Mesodermal cell (in vitro differentiated cells): ENCODE results near the gene KLK14.
A peak's percentile ranks its signal among the peaks of the same experiment; 100 is the strongest.

ENCODE experiments used
- H3K27ac ChIP-seq: 2 replicates; pipeline ENCODE4 v1.7.0; 2013; ENCODE audit warnings: mild to moderate bottlenecking, low read depth, low read length, moderate library complexity; ENCODE audit not compliant: severe bottlenecking
- H3K36me3 ChIP-seq: 2 replicates; pipeline ENCODE4 v1.7.1; 2013; ENCODE audit warnings: mild to moderate bottlenecking, low read length, moderate library complexity; ENCODE audit not compliant: control insufficient read depth, insufficient read depth
- H3K4me1 ChIP-seq: one replicate; pipeline ENCODE4 v1.7.1; 2013; ENCODE audit warnings: mild to moderate bottlenecking, low read length; ENCODE audit not compliant: insufficient read depth, control insufficient read depth, poor library complexity, severe bottlenecking
- H3K4me3 ChIP-seq: 2 replicates; pipeline ENCODE4 v1.7.0; 2013; ENCODE audit warnings: low read length, control low read depth, mild to moderate bottlenecking; ENCODE audit not compliant: insufficient read depth, poor library complexity, severe bottlenecking; ENCODE audit errors: extremely low read depth
- H3K9me3 ChIP-seq: 2 replicates; pipeline ENCODE4 v1.7.1; 2013; ENCODE audit warnings: mild to moderate bottlenecking, low read length, moderate library complexity; ENCODE audit not compliant: control insufficient read depth
- WGBS, 2 experiments: methylation state at CpG; one replicate each; pipeline ENCODE4 v1.1.5; 2013; ENCODE audit warnings: missing lambda C conversion rate in 2 of 2; ENCODE audit not compliant: insufficient coverage in 2 of 2; 5-methylcytosine and 5-hydroxymethylcytosine counted together

The KLK14 gene

DNA sequence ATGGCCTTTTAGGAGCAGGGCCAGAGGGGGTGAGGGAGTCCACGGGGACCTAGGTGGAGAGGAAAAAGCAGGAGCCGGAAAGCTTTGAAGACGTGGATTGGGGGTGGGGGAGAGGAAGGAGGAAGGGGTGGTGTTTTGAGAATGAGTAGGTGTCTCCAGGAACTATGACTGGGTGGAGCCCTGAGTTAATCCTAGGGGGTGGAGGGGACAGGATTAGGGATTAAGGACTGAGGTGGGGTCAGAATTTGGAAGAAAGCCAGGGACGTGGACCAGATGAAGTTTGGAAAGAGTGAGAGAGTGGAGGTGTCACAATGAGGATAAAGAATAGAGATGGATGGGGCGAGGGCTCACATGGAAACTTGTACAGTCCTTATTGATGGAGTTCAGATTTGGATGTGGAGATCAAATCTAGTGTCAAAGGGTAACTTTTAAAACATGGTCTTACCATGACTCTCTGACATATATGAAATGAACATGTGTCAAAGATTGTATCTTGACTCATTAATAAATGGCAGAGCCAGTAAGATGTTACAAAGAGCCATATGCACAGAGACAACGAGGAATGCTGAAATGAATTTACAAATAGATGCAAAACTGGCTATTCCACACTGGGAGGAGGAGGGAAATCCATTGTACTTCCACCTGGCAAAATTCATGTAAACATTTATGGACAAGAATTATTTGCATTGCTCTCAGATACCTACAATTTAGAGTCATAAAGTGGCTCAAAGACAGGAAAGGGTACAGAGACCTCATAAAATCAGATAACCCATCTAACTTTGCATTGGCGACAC lies 16.1 kb downstream of the KLK14 start:
- Histone ChIP-seq H3K36me3 (no peaks in the 10 kb centered on the region), H3K27ac (no peak overlapping the region), H3K4me3 (no peak overlapping the region), H3K4me1 (no peaks in the 10 kb centered on the region), H3K9me3 (no peaks in the 10 kb centered on the region)
- WGBS, 2 experiments: 80 to 82% methylated on average over 6 to 7 of the region's 7 CpGs

DNA sequence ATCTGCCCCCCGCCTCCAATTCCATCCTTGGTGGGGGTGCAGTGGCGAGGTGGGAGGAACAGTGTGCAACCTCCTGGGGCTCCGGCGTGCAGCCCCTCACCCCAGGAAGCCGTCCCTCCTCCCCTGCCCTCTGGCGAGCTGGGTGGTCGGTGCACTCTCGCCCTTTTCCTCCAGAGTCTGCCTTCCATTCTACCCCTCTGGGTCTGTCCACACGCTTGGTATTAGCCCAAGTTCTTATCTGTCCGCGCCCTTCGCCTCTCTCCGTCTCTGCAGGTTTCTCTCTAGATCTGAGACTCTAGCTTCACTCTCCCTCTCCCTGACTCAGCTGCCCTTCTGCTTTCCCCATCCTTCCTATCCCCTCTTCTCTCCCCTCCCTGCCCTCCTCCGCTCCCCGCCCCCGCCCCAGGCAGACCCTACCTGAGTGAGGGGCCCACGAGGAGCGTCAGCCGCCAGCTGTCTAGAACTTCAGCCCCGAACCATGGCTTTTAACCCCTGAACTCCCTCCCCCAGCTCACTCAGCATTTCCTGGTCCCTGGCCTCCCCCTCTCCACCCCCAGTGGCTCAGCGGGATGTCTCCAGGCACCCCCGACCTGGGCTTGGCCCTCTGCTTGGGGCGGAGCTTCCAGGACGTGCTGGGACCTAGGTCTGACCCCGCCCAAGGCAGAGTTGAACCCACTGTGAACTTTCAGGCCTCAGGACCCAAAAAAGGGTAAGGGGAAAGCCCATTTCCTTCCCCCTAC lies 17.3 kb downstream of the KLK14 start:
- Histone ChIP-seq H3K4me1 (no peaks in the 10 kb centered on the region), H3K9me3 (no peaks in the 10 kb centered on the region), H3K27ac (no peak overlapping the region), H3K4me3 (peak overlapping the region; percentile 25), H3K36me3 (no peaks in the 10 kb centered on the region)
- 16 to 22% methylated on average over 12 to 17 of the region's 25 CpGs for WGBS, 2 experiments

DNA sequence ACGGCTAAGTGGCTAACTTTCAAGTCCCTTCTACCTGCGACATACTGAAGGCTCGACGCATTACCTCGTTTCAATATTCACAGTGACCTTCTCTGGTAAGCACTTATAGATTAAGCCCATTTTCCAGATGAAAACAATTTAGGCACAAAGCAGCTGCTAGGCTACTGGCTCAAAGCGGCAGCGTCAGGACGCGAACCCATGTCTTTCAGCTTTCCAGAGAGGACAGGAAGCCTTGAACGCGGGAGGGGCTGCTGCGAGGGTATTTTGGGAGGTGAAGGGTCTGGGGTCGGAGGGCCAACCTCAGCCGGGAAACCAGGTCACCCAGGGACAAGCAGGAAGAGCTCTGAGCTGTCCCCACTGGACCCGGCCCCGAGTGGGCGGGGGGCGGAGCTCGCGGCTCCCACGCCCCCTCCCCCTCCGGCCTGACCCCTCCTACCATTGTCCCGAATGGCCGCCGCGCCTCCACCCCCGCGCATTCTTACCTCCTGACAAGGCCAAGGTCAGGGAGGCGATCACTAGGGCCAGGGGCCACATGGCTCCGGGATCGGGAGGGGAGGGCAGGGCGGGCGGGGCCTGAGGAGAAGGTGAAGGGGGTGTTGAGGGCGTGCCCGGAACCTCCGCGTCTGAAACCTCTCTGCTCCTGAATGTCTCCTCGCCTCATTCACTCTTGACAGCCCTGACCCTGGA lies 18.0 kb downstream of the KLK14 start, which contains the start of gene KLK13:
Gene KLK13 (minus strand): TSS at position 559 of the 687 bp plus-strand sequence. CDS start 25 bp downstream, at position 534.
- Histone ChIP-seq H3K36me3 (no peaks in the 10 kb centered on the region), H3K27ac (no peak within 1 kb of the TSS), H3K4me1 (no peaks in the 10 kb centered on the region), H3K4me3 (peak within 1 kb of the TSS; percentile 25), H3K9me3 (no peaks in the 10 kb centered on the region)
- 20 to 25% methylated on average over 15 to 16 of the region's 38 CpGs for WGBS, 2 experiments

DNA sequence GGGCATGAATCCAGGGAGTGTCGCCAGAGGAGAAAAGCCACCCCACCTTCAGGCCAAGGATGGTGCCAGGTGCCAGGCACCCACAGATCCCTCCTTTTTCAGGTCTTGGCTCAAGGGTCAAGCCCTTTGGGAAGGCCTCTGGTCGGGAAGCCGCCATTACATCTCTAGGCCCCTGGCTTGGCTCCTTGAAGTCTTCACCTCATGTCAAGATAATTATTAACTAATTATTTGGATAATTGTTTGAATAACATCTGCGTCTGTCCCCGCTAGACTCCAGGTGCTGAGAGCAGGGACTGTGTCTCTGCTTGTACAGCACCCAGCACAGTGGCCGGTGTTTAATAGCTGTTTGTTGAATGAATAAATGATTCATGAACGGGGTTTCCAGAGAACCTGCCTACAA lies 19.0 kb downstream of the KLK14 start:
- no peaks in the 10 kb centered on the region for H3K36me3 ChIP-seq
- WGBS, 2 experiments: 95 to 100% methylated on average over 3 to 5 of the region's 7 CpGs
- no peak overlapping the region for H3K4me3 ChIP-seq
- H3K27ac ChIP-seq: no peak overlapping the region
- H3K9me3 ChIP-seq: no peaks in the 10 kb centered on the region
- no peaks in the 10 kb centered on the region for H3K4me1 ChIP-seq

DNA sequence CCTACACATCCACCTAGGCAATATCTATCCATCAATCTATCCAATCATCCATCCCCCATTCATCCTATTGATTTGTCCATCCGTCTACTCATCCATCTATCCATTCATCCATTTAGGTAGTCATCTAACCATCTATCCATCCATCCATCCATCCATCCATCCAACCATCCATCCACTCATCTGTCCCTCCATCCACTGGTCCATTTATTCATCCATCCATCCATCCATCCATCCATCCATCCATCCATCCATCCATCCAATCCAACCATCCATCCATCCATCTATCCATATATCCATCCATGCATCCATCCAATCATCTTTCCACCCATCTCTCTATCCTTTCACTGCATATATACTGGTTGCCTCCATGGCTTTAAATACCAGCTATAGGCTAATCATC lies 21.7 kb downstream of the KLK14 start:
- H3K36me3 ChIP-seq: no peaks in the 10 kb centered on the region
- no peaks in the 10 kb centered on the region for H3K4me1 ChIP-seq
- 0% methylated on average over 1 of the region's 1 CpG for WGBS, 2 experiments
- H3K27ac ChIP-seq: no peak overlapping the region
- H3K4me3 ChIP-seq: no peak overlapping the region
- no peaks in the 10 kb centered on the region for H3K9me3 ChIP-seq

DNA sequence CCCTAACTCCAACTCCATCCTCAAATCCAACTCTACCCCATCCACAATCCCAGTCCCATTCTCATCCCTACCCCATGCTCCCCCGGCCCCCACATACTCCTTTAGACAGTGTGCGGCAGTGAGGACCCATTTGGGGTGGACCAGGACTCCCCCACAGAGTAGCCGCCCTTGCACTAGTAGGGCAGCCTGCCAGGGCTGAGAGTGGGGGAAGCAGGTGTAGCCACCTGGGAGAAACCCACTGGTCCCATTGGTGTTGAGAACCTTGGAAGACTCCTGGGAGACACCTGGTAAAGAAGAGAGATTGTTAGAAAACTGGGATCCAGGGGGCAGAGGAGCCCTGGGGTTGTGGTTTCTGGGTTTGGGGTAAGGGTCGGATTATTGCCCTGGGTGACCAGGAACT lies 22.4 kb downstream of the KLK14 start:
- no peak overlapping the region for H3K27ac ChIP-seq
- 0 to 42% methylated on average over 1 to 2 of the region's 4 CpGs for WGBS, 2 experiments
- no peaks in the 10 kb centered on the region for H3K36me3 ChIP-seq
- no peaks in the 10 kb centered on the region for H3K4me1 ChIP-seq
- H3K9me3 ChIP-seq: no peaks in the 10 kb centered on the region
- H3K4me3 ChIP-seq: no peak overlapping the region

DNA sequence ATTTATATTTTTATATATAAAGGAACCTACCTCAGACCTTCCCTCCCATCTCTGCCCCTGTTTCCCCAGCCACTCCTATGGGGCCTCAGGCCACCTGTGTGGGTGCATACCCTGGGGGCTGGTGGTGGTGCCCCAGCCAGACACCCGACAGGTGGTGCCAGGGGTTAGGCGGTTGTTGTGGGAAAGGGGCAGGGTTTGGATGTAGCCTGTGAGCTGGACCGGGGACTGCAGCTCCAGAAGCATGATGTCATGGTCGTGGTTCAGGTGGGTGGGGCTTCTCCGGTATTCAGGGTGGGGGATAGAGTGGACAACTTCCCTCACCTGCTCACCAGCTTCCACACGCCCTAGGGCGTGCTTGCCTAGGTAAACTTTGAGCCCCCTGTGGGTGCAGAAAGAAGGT lies 23.0 kb downstream of the KLK14 start:
- WGBS, 2 experiments: 60 to 79% methylated on average over 1 to 3 of the region's 7 CpGs
- Histone ChIP-seq H3K27ac (no peak overlapping the region), H3K4me1 (no peaks in the 10 kb centered on the region), H3K9me3 (no peaks in the 10 kb centered on the region), H3K36me3 (no peaks in the 10 kb centered on the region), H3K4me3 (no peak overlapping the region)

DNA sequence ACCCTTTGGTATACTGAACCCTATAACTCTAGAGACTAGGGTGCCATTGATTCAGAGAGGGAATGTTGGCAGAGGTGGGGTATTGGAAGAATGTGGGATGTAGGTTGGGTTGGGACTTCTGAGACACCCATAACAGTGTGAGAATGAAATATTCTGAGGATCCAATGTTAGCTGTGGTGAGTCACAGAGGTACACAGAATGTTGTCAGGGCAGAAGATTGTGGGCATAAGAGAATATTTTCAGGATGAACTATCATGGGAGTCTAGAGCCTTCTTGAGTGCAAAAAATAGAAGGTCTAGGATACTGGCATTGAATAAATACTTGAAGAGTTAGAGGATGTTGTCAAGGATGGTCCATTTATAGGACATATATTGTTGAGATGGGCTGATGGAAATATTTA lies 26.8 kb downstream of the KLK14 start:
- H3K27ac ChIP-seq: no peak overlapping the region
- H3K4me1 ChIP-seq: no peaks in the 10 kb centered on the region
- H3K9me3 ChIP-seq: no peaks in the 10 kb centered on the region
- no peak overlapping the region for H3K4me3 ChIP-seq
- no peaks in the 10 kb centered on the region for H3K36me3 ChIP-seq

DNA sequence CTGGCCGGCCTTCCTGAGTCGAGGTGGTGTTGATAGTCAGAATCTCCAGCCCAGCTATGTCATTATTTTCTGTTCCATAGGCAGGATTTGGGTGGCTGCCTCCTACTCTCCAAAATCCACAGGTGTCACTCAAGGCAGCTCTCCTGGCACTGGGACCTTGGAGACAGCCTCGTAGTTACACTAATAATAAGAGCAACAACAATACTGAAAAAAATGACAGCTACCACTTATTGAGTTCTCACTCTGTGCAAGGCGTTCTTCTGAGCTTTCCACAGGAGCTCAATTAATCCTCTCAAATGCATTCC lies 35.7 kb downstream of the KLK14 start:
- WGBS, 2 experiments: 6 to 30% methylated on average over 2 to 4 of the region's 4 CpGs
- no peaks in the 10 kb centered on the region for H3K4me1 ChIP-seq
- no peak overlapping the region for H3K27ac ChIP-seq
- no peak overlapping the region for H3K4me3 ChIP-seq
- no peaks in the 10 kb centered on the region for H3K36me3 ChIP-seq
- no peaks in the 10 kb centered on the region for H3K9me3 ChIP-seq

DNA sequence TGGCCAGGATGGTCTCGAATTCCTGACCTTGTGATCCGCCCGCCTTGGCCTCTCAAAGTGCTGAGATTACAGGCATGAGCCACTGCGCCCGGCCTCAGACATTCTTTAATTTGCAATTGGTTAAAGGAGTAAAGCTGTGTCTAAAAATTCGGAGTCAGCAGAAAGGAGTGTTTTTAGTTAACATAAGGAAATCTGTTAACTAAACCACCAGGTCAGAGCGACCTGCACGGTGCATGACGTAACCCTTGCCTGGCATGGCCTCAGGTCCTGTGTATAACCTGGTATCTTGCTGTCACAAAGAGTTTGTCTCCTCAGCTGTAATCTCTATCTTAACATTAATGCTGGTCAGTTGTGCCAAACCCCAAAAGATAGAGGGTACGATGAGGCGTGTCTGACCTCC lies 38.4 kb downstream of the KLK14 start:
- no peaks in the 10 kb centered on the region for H3K36me3 ChIP-seq
- WGBS, 2 experiments: 84 to 86% methylated on average over 8 to 9 of the region's 11 CpGs

DNA sequence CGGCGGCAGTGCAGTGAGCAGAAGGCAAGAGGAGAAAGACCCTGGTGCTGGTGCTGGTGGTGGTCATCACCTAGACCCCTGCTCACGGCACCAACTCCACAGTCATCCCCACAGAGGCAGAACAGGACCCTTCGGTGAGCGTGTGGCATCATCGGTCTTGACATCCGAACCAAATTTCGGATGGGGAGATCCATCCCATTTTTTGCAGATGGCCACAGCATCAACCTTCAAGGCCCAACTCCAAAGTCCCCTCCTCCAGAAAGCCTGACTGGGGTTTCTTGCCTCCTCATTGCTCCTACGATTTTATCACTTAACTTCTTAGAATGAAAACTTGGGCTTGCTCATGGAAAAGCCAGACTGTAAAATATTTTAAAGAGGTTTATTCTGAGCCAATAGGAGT lies 39.2 kb downstream of the KLK14 start:
- Histone ChIP-seq H3K9me3 (no peaks in the 10 kb centered on the region), H3K27ac (no peak overlapping the region), H3K36me3 (no peaks in the 10 kb centered on the region), H3K4me3 (no peak overlapping the region), H3K4me1 (no peaks in the 10 kb centered on the region)
- 91 to 100% methylated on average over 5 to 8 of the region's 9 CpGs for WGBS, 2 experiments

More for the DNA sequence above, 38.4 kb downstream of the KLK14 start:
- H3K27ac ChIP-seq: no peak overlapping the region
- no peak overlapping the region for H3K4me3 ChIP-seq
- H3K9me3 ChIP-seq: no peaks in the 10 kb centered on the region
- H3K4me1 ChIP-seq: no peaks in the 10 kb centered on the region
